Stimulated activated naive CD4-positive, alpha-beta T cell (primary cell): ENCODE measurements around the gene GJB6.

ENCODE experiments used
- DNase-seq, 6 experiments: peaks; one replicate each; lab custom pipeline; 2025; lab: John Stamatoyannopoulos, UW

The GJB6 gene

DNA sequence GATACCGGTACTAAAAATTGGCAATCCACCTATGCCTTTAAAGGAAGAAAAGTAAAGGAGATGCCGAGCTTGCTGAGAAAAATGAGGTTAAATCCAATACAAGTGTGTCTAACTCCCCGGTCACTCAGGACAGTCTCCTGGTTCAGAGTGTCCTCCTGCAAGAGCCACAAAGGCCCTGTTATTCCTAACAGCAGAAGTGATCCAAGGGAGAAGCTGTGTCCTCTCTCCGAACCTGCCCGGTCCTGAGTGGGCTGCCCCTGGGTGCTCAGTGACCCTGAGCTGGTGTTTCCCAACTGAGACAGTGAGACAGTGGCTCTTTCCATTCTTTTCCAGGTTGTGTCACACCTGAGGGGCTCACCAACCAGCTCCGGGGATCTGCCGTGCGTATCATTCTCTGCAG lies 4.8 kb downstream of the GJB6 start:
- no peak for DNase-seq

GRCh38 chr13:20222553-20222952 lies 9.6 kb downstream of the GJB6 start:
- DNase-seq = no peak

GRCh38 chr13:20221772-20222171 lies 10.3 kb downstream of the GJB6 start:
- DNase-seq = no peak

- DNase-seq = no peak
Observed at GRCh38 chr13:20219577-20219976, 12.5 kb downstream of the GJB6 start.

GRCh38 chr13:20217168-20217567 lies 15.0 kb downstream of the GJB6 start:
- no peak for DNase-seq

DNA sequence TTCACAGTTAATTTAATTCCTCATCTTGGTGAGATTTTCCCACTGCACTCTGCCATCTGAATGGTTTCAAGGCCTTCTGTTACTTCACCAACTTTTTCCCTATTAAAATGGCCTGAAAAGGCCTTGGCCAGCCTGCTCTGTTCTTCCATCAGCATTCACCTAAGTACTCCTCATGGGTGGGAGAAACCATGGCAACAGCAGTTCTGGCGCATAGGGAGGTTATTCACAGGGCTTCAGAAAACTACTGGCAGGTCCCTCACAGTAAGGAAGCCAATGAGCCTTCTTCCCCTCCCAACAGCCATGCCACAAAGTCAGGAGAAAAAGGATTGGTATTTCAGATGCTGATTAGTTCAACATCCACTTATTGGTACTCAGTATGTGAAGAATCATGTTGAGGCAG lies 22.2 kb downstream of the GJB6 start:
- DNase-seq = no peak

GRCh38 chr13:20206698-20207235 lies 25.4 kb downstream of the GJB6 start:
- no peak for DNase-seq

GRCh38 chr13:20206065-20206697 lies 25.9 kb downstream of the GJB6 start:
- DNase-seq = no peak

GRCh38 chr13:20198781-20199180 lies 33.3 kb downstream of the GJB6 start:
- no peak for DNase-seq

GRCh38 chr13:20197361-20197834 lies 34.7 kb downstream of the GJB6 start:
- DNase-seq = peak in 3 of 6 experiments; percentile 23 to 74 (median 69)

- no peak for DNase-seq
Observed at GRCh38 chr13:20195801-20196200, 36.3 kb downstream of the GJB6 start.

GRCh38 chr13:20193907-20194631 lies 38.0 kb downstream of the GJB6 start:
- peak in 3 of 6 experiments; percentile 17 to 29 (median 25) for DNase-seq

- DNase-seq = peak in 4 of 6 experiments; percentile 14 to 44 (median 21)
Observed at GRCh38 chr13:20193162-20193906, 38.8 kb downstream of the GJB6 start.

GRCh38 chr13:20192836-20193161 lies 39.3 kb downstream of the GJB6 start, which contains the start of gene GJB2:
Gene GJB2 (minus strand): TSS chr13:20192938. CDS start chr13:20189581, 3,357 bp downstream.
- peak in 2 of 6 experiments; percentile 24 to 25 for DNase-seq

DNA sequence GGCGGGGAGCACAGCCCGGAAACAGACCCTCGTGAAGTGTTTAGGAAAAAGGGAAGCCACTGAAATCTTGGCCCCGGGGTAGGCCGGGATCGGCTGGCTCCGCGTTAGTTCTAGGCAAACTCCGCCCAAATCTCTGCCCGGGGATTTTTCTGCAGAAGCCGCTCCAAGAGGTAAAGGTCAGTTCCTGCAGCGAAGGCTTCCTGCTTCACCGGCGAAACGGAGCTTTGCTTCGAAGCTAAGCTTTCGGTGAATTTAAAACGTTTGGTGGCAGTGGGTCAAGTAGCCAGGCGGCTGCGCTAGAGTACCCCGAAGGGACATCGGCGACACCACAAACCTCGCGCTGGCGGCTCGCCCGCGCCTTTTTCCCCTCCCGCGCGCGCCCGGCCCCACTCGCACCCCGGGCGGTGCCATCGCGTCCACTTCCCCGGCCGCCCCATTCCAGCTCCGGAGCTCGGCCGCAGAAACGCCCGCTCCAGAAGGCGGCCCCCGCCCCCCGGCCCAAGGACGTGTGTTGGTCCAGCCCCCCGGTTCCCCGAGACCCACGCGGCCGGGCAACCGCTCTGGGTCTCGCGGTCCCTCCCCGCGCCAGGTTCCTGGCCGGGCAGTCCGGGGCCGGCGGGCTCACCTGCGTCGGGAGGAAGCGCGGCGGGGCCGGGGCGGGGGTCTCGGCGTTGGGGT lies 39.8 kb downstream of the GJB6 start:
- peak in 1 of 6 experiments; percentile 21 for DNase-seq

- DNase-seq = no peak
Observed at GRCh38 chr13:20191311-20192157, 40.6 kb downstream of the GJB6 start.

DNA sequence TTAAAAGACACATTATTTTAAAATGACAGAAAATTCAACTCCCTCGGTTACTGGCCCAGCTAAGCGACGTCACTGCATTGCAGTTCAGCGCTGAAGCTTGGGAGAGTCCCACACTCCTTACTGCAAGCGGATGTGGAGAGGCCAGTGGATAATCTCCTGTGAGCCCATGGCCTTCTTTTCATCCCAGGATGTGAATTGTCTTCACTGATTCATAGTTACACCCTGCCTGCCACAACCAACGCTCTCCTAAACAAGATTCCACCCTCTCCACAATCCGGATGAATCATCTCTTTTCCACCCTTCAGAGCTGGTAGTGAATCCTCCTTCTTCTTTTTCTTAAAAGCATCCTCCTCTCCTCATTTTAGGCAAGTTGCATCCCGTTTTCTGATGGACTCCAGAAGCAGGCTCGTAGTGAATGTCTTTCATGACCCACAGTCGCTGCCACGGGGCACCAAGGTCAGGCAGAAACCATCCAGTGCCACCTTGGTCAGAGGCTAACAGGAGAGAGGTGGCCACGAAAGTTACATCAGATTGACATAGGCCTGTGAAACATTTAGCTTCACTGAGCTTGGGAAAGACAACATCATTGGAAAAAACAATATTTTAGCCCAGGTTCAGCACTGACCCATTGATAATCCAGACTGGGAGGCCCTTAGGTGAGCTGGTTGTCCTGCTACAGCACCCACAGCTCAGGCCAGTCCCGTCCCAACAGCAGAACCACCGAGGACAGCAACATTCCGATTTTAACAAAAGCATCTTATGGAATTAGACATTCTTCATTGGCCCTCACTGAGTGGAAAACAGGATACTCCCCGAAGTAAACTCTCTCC lies 41.4 kb downstream of the GJB6 start:
- DNase-seq = no peak

DNA sequence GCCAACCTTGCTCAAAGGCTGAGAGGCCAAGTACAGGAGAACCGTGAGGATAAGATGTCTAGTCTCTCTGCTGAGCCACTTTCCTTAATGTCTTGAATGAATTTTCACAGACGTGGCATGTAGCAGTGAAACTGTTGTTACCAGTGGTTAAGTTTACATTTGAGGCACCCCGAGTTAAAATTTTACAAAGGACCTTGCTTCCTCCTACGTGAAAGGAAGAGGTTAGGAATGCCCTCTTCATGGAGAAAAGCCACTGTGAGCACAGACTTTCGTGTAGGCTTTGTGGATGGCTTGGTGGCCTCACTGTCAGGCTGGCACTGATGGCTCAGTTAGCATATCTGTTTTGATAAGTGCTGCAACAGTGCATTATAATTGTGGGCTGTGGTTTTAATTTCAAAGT lies 42.0 kb downstream of the GJB6 start:
- DNase-seq = no peak

GRCh38 chr13:20188667-20189553 lies 43.2 kb downstream of the GJB6 start:
- no peak for DNase-seq
